Measurements from ENCODE around the gene SPATA13. TPM values are rescaled to one million over a fixed set of nuclear protein-coding genes. Genes with fewer than 3 reads are reported as not detected.

Gene SPATA13
- total RNA-seq, 1 donor from 2014 or later: 2.7 TPM

GRCh38 chr13:24284889-24285565 lies 124.5 kb downstream of the SPATA13 start:
- H3K27me3 Mint-ChIP-seq (ENCODE audit: unreplicated experiment): no peaks in the 10 kb centered on the region
- H3K36me3 Mint-ChIP-seq (ENCODE audit: unreplicated experiment): peaks cover 5% of the 10 kb centered on the region
- no peak overlapping the region for H3K4me3 Mint-ChIP-seq (ENCODE audit: unreplicated experiment)
- DNase-seq (ENCODE audit: extremely low spot score, unreplicated experiment): no peak
- H3K27ac Mint-ChIP-seq (ENCODE audit: unreplicated experiment): no peak overlapping the region
- no peaks in the 10 kb centered on the region for H3K9me3 Mint-ChIP-seq (ENCODE audit: unreplicated experiment)
- peaks cover 3% of the 10 kb centered on the region for H3K4me1 Mint-ChIP-seq (ENCODE audit: unreplicated experiment)
- no peak for TF ChIP-seq CTCF (IDR thresholded peaks at IDR 0.05)

GRCh38 chr13:24286624-24287023 lies 126.1 kb downstream of the SPATA13 start:
- DNase-seq (ENCODE audit: extremely low spot score, unreplicated experiment): no peak
- Mint-ChIP-seq H3K4me3 (ENCODE audit: unreplicated experiment) (no peak overlapping the region), H3K9me3 (ENCODE audit: unreplicated experiment) (no peaks in the 10 kb centered on the region), H3K36me3 (ENCODE audit: unreplicated experiment) (peaks cover 7% of the 10 kb centered on the region), H3K27me3 (ENCODE audit: unreplicated experiment) (no peaks in the 10 kb centered on the region), H3K27ac (ENCODE audit: unreplicated experiment) (no peak overlapping the region), H3K4me1 (ENCODE audit: unreplicated experiment) (peaks cover 3% of the 10 kb centered on the region)
- no peak for TF ChIP-seq CTCF (IDR thresholded peaks at IDR 0.05)

- H3K36me3 Mint-ChIP-seq (ENCODE audit: unreplicated experiment): peaks cover 10% of the 10 kb centered on the region
- no peaks in the 10 kb centered on the region for H3K27me3 Mint-ChIP-seq (ENCODE audit: unreplicated experiment)
- TF ChIP-seq CTCF (IDR thresholded peaks at IDR 0.05): no peak
- DNase-seq (ENCODE audit: extremely low spot score, unreplicated experiment): no peak
- no peaks in the 10 kb centered on the region for H3K4me1 Mint-ChIP-seq (ENCODE audit: unreplicated experiment)
- H3K4me3 Mint-ChIP-seq (ENCODE audit: unreplicated experiment): no peak overlapping the region
- no peaks in the 10 kb centered on the region for H3K9me3 Mint-ChIP-seq (ENCODE audit: unreplicated experiment)
- H3K27ac Mint-ChIP-seq (ENCODE audit: unreplicated experiment): no peak overlapping the region
Observed at GRCh38 chr13:24287748-24288287, 127.3 kb downstream of the SPATA13 start.

- Mint-ChIP-seq H3K4me1 (ENCODE audit: unreplicated experiment) (no peaks in the 10 kb centered on the region), H3K9me3 (ENCODE audit: unreplicated experiment) (no peaks in the 10 kb centered on the region), H3K4me3 (ENCODE audit: unreplicated experiment) (no peak overlapping the region), H3K27me3 (ENCODE audit: unreplicated experiment) (no peaks in the 10 kb centered on the region), H3K36me3 (ENCODE audit: unreplicated experiment) (peaks cover 10% of the 10 kb centered on the region), H3K27ac (ENCODE audit: unreplicated experiment) (no peak overlapping the region)
- TF ChIP-seq CTCF (IDR thresholded peaks at IDR 0.05): no peak
- DNase-seq (ENCODE audit: extremely low spot score, unreplicated experiment): no peak
Observed at GRCh38 chr13:24288870-24289269, 128.3 kb downstream of the SPATA13 start.

GRCh38 chr13:24290280-24290932 lies 129.9 kb downstream of the SPATA13 start:
- Mint-ChIP-seq H3K27me3 (ENCODE audit: unreplicated experiment) (no peaks in the 10 kb centered on the region), H3K4me3 (ENCODE audit: unreplicated experiment) (no peak overlapping the region), H3K4me1 (ENCODE audit: unreplicated experiment) (no peaks in the 10 kb centered on the region), H3K36me3 (ENCODE audit: unreplicated experiment) (peaks cover 10% of the 10 kb centered on the region), H3K9me3 (ENCODE audit: unreplicated experiment) (no peaks in the 10 kb centered on the region), H3K27ac (ENCODE audit: unreplicated experiment) (no peak overlapping the region)
- DNase-seq (ENCODE audit: extremely low spot score, unreplicated experiment): no peak
- TF ChIP-seq CTCF (IDR thresholded peaks at IDR 0.05): no peak

Data from osteocyte (in vitro differentiated cells).